Sigmoid colon (tissue), 4 donors: Measurements from ENCODE around the gene TDRD7.

Experiments used
- EP300 ChIP-seq, 4 donors: sonication (generic); formaldehyde crosslinking; IDR thresholded peaks; one replicate each; pipeline ENCODE4 v1.6.1; 2017; ENCODE audit warnings: antibody characterized with exemption in 4 of 4
- POLR2A ChIP-seq, 2 donors: fragments of 450-650 bp; IDR thresholded peaks; one replicate each; pipeline ENCODE4 v1.6.1; 2016; ENCODE audit warnings: antibody characterized with exemption in 2 of 2, mild to moderate bottlenecking in 2 of 2, moderate library complexity in 2 of 2
- TF ChIP-seq, protein P1 (sequence below), 4 experiments: fragments of 450-650 bp in 3 of 4; fragments of 200-600 bp in 1 of 4; IDR thresholded peaks; one replicate each; pipeline ENCODE4 v1.5.1; 2016 to 2019; ENCODE audit warnings: antibody characterized with exemption in 4 of 4, mild to moderate bottlenecking in 3 of 4, moderate library complexity in 2 of 4

DNA sequence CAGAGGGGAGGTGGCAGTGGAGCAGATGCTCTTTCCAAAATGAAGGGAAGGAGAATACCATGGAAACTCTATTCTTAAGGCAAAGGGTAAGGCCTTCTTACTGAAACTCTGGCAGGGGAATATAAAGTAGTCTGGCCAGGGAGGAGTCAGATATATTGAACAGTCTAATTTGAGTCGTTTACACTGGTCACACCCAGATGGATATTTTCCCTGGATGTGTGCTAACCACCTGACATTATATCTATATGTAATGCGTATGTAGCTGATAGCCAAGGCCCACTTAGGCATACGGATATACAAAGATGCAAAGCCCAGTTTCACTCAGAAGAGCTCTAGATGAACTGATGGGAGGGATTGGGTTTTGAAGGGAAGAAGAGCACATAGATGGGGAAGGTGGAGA is 7.0 kb downstream of the TDRD7 start:
- TF ChIP-seq, protein P1, sequence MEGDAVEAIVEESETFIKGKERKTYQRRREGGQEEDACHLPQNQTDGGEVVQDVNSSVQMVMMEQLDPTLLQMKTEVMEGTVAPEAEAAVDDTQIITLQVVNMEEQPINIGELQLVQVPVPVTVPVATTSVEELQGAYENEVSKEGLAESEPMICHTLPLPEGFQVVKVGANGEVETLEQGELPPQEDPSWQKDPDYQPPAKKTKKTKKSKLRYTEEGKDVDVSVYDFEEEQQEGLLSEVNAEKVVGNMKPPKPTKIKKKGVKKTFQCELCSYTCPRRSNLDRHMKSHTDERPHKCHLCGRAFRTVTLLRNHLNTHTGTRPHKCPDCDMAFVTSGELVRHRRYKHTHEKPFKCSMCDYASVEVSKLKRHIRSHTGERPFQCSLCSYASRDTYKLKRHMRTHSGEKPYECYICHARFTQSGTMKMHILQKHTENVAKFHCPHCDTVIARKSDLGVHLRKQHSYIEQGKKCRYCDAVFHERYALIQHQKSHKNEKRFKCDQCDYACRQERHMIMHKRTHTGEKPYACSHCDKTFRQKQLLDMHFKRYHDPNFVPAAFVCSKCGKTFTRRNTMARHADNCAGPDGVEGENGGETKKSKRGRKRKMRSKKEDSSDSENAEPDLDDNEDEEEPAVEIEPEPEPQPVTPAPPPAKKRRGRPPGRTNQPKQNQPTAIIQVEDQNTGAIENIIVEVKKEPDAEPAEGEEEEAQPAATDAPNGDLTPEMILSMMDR (IDR thresholded peaks at IDR 0.05) = no peak
- TF ChIP-seq POLR2A (IDR thresholded peaks at IDR 0.05) (no peak), EP300 (IDR thresholded peaks at IDR 0.05) (no peak)
